K562 (cell line): Measurements from ENCODE around the gene HLA-DMB. TPM values are rescaled to one million over a fixed set of nuclear protein-coding genes. Genes with fewer than 3 reads are reported as not detected.

Experiments used
- ATAC-seq: fragments of 200-7000 bp; cut with Tn5 transposase; 3 replicates; pipeline ENCODE4 v1.9.1; 2020; ENCODE audit warnings: moderate library complexity
- BruUV-seq: library from RNA; stranded (reverse); fragments of 400-500 nt; replicated peaks from 2 replicates; lab custom pipeline; 2021; lab: Mats Ljungman, UMichigan
- CTCF ChIA-PET: fragments of 300-600 bp; formaldehyde crosslinking; extraction: SDS; loops from one replicate; lab custom pipeline; 2021; ENCODE audit warnings: low intra/inter-chr PET ratio; lab: Yijun Ruan, JAX
- POLR2A ChIA-PET: fragments of 300-600, 350-650 bp; sonication (Branson Sonifier 250); formaldehyde crosslinking; extraction: SDS; loops from one replicate; lab custom pipeline; 2021; ENCODE audit warnings: antibody characterized with exemption, inconsistent platforms; lab: Yijun Ruan, JAX
- DNase-seq, 4 experiments: peaks; one replicate each; pipeline versions ENCODE4 v3.0.0 to v3.0.0-alpha.2; 2011 to 2018; ENCODE audit warnings: low spot score in 3 of 4, mixed read lengths in 3 of 4; ENCODE audit errors: extremely low read depth in 1 of 4
- FAIRE-seq: peaks from 2 replicates; lab custom pipeline; 2011; peaks lifted over from hg19 to GRCh38; lab: Jason Lieb, UNC
- H2AFZ ChIP-seq: 2 replicates; pipeline ENCODE4 v1.6.0; 2011; ENCODE audit warnings: low read depth, low read length, control low read depth, inconsistent platforms
- H3K27ac ChIP-seq: fragments of 200-600 bp; 3 replicates; pipeline ENCODE4 v1.8.0; 2011; ENCODE audit warnings: low read depth, mild to moderate bottlenecking, control low read depth, inconsistent platforms, low read length, moderate library complexity, mixed read lengths; ENCODE audit errors: extremely low read depth
- H3K27me3 ChIP-seq, 2 experiments: fragments of 300-600 bp in 1 of 2; 2 replicates in 1 of 2; 3 replicates in 1 of 2; pipeline versions ENCODE4 v1.6.0 to v1.8.0; 2011; ENCODE audit warnings: inconsistent platforms in 2 of 2, low read length in 2 of 2, mild to moderate bottlenecking in 1 of 2, mixed read lengths in 1 of 2, moderate library complexity in 1 of 2; ENCODE audit not compliant: control insufficient read depth in 2 of 2, insufficient read depth in 2 of 2
- H3K36me3 ChIP-seq: fragments of 300-600 bp; 3 replicates; pipeline ENCODE4 v1.8.0; 2011; ENCODE audit warnings: mild to moderate bottlenecking, low read length, inconsistent platforms; ENCODE audit not compliant: control insufficient read depth, insufficient read depth
- H3K4me1 ChIP-seq, 2 experiments: fragments of 200-600 bp in 1 of 2; replicated peaks in 1 of 2; 2 replicates in 1 of 2; 3 replicates in 1 of 2; pipeline versions ENCODE4 v1.5.1 to v1.8.0; 2011; ENCODE audit warnings: inconsistent platforms in 2 of 2, low read length in 2 of 2, mild to moderate bottlenecking in 1 of 2, mixed read lengths in 1 of 2, moderate library complexity in 1 of 2; ENCODE audit not compliant: control insufficient read depth in 2 of 2, insufficient read depth in 2 of 2
- H3K4me2 ChIP-seq: 2 replicates; pipeline ENCODE4 v1.6.1; 2011; ENCODE audit warnings: low read length, control low read depth, inconsistent platforms, mixed read lengths; ENCODE audit not compliant: insufficient read depth
- H3K4me3 ChIP-seq: fragments of 200-600 bp; sonication (generic), shearing (Covaris generic); 2 replicates; pipeline ENCODE4 v1.5.1; 2016; ENCODE audit warnings: control low read depth, inconsistent platforms
- H3K79me2 ChIP-seq: fragments of 200-600 bp; 3 replicates; pipeline ENCODE4 v1.8.0; 2011; ENCODE audit warnings: low read length, inconsistent platforms; ENCODE audit not compliant: control insufficient read depth, insufficient read depth
- H3K9ac ChIP-seq, 2 experiments: 2 replicates each; pipeline versions ENCODE4 v1.6.0 to v1.6.1; 2011; ENCODE audit warnings: low read depth in 2 of 2, low read length in 2 of 2, control low read depth in 1 of 2, inconsistent platforms in 1 of 2, mild to moderate bottlenecking in 1 of 2, mixed read lengths in 1 of 2; ENCODE audit not compliant: insufficient read depth in 1 of 2
- H3K9me1 ChIP-seq: one replicate; pipeline ENCODE4 v1.6.0; 2011; ENCODE audit warnings: inconsistent platforms, mild to moderate bottlenecking, low read length, moderate library complexity; ENCODE audit not compliant: control insufficient read depth, insufficient read depth
- H3K9me3 ChIP-seq: replicated peaks from 2 replicates; pipeline ENCODE4 v1.5.1; 2011; ENCODE audit warnings: low read depth, low read length, inconsistent platforms; ENCODE audit not compliant: control insufficient read depth, insufficient read depth
- H4K20me1 ChIP-seq: replicated peaks from 2 replicates; pipeline ENCODE4 v1.6.1; 2011; ENCODE audit warnings: low read length, inconsistent platforms, mixed read lengths; ENCODE audit not compliant: control insufficient read depth, insufficient read depth
- AFF4 ChIP-seq: sonication (generic); formaldehyde crosslinking; IDR thresholded peaks from 2 replicates; pipeline ENCODE4 v1.8.0; 2023; ENCODE audit warnings: mild to moderate bottlenecking, missing genetic modification reagents
- HMG20A ChIP-seq: fragments of 450-650 bp; formaldehyde crosslinking; conservative IDR thresholded peaks from 2 replicates; pipeline ENCODE4 v1.4.0; 2020; ENCODE audit warnings: mild to moderate bottlenecking, mixed read lengths
- HMGXB4 ChIP-seq: sonication (generic); formaldehyde crosslinking; IDR thresholded peaks from 2 replicates; pipeline ENCODE4 v1.8.1; 2023; ENCODE audit warnings: mild to moderate bottlenecking, missing genetic modification reagents
- MYNN ChIP-seq, 2 experiments: sonication (generic); formaldehyde crosslinking in 1 of 2; IDR thresholded peaks; 2 replicates each; pipeline versions ENCODE4 v1.5.0 to v1.6.1; 2016 to 2020; ENCODE audit warnings: antibody characterized with exemption in 1 of 2, missing genetic modification reagents in 1 of 2
- POLR2G ChIP-seq: fragments of 200-400 bp; formaldehyde crosslinking; IDR thresholded peaks from 2 replicates; pipeline ENCODE4 v1.6.1; 2017; ENCODE audit warnings: low read depth, mild to moderate bottlenecking, antibody characterized with exemption, low read length, moderate library complexity
- RBFOX2 ChIP-seq: fragments of 200-400 bp; formaldehyde crosslinking; IDR thresholded peaks from 2 replicates; pipeline ENCODE4 v1.6.1; 2017; ENCODE audit warnings: low read depth, mild to moderate bottlenecking, low read length, moderate library complexity
- SIN3A ChIP-seq, 2 experiments: fragments of 150-350 bp in 1 of 2; IDR thresholded peaks; 2 replicates each; pipeline ENCODE4 v1.6.1; 2011 to 2016; ENCODE audit warnings: borderline replicate concordance in 2 of 2, low read depth in 2 of 2, low read length in 2 of 2, mild to moderate bottlenecking in 2 of 2, moderate library complexity in 2 of 2; ENCODE audit not compliant: control insufficient read depth in 1 of 2
- SMARCE1 ChIP-seq: fragments of 450-650 bp; IDR thresholded peaks from 2 replicates; pipeline ENCODE4 v1.7.1; 2016; ENCODE audit warnings: mild to moderate bottlenecking
- SNRNP70 ChIP-seq: fragments of 200-400 bp; formaldehyde crosslinking; optimal IDR thresholded peaks from 2 replicates; pipeline ENCODE3; 2017; ENCODE audit warnings: low read depth, low read length
- TBL1XR1 ChIP-seq, 2 experiments: IDR thresholded peaks; 2 replicates each; pipeline ENCODE4 v1.6.1; 2012; ENCODE audit warnings: improper control_type of control experiment in 2 of 2, low read length in 2 of 2, mild to moderate bottlenecking in 1 of 2
- YY1 ChIP-seq, 3 experiments: IDR thresholded peaks; 2 replicates each; pipeline ENCODE4 v1.6.1; 2011; ENCODE audit warnings: low read length in 2 of 3, mild to moderate bottlenecking in 2 of 3, moderate library complexity in 2 of 3, borderline replicate concordance in 1 of 3, control low read depth in 1 of 3, low read depth in 1 of 3; ENCODE audit not compliant: insufficient read depth in 3 of 3, insufficient replicate concordance in 2 of 3, control insufficient read depth in 1 of 3, insufficient read length in 1 of 3; ENCODE audit errors: extremely low read depth in 1 of 3
- ZNF134 ChIP-seq: fragments of 250-450 bp; sonication (Bioruptor Pico); conservative IDR thresholded peaks from 2 replicates; pipeline ENCODE4 v1.4.0; 2020
- WGBS: fragments of 100-300 bp; shearing (Covaris generic); methylation state at CpG from one replicate; pipeline ENCODE4 v1.1.6; 2016; ENCODE audit warnings: low coverage, mixed read lengths; ENCODE audit not compliant: insufficient coverage; ENCODE audit errors: missing lambda C conversion rate; 5-methylcytosine and 5-hydroxymethylcytosine counted together
- in situ Hi-C: fragments of 300-500 bp; cut with MboI; formaldehyde crosslinking; loops from 4 replicates; pipeline ENCODE4 v1.15.0; 2018; ENCODE audit warnings: inconsistent platforms, mixed read lengths
- intact Hi-C: fragments of 100-400 bp; cut with micrococcal nuclease; formaldehyde crosslinking; loops from 2 replicates; pipeline ENCODE4 v1.14.2; 2022
- polyA plus RNA-seq, 8 experiments: library from polyadenylated mRNA; depleted of rRNA in 4 of 8; stranded (reverse) in 5 of 8; unstranded in 3 of 8; fragments of >200 nt; fragmentation: Nextera tagmentation in 2 of 8; fragmentation: Illumina TruSeq in 1 of 8; extraction: Ambion mirVana in 2 of 8; extraction: Trizol in 1 of 8; gene quantifications; 2 replicates each; pipeline versions ENCODE4 v1.2.1 to v1.2.3, GENCODE V29; 2011 to 2014; ENCODE audit warnings: inconsistent platforms in 1 of 8, missing spikeins in 1 of 8
- total RNA-seq, 7 experiments: library from RNA; depleted of rRNA in 6 of 7; stranded (reverse); fragments of >200 nt in 6 of 7; fragmentation: Illumina TruSeq in 2 of 7; extraction: Trizol in 2 of 7; gene quantifications; 2 replicates each; pipeline versions ENCODE4 v1.2.1 to v1.2.3, GENCODE V29; 2011 to 2021; ENCODE audit warnings: low replicate concordance in 1 of 7

HLA-DMB gene
- total and polyA plus RNA-seq, 9 of the 15 experiments (the other 6 are each of a cell fraction or from before 2014, with no cell fraction given), result 0.38 TPM; not detected in 8

- no peak overlapping the region for H3K4me2 ChIP-seq
- peak overlapping the region; percentile 11; the same call in 1 of the 3 replicates for H3K27ac ChIP-seq
- peak; percentile 2 for ATAC-seq
- POLR2A ChIA-PET, result interaction anchor here (0.6 to 12.5 kb wide), 17 partner anchors 10 to 868 kb away, joined by 3 to 384 read pairs (median 4); partner anchors contain the start of genes BRD2, HLA-DMA, HLA-DMB and TAP2
- FAIRE-seq, result no peak
- peaks cover 10% of the 10 kb centered on the region for H3K79me2 ChIP-seq
- H2AFZ ChIP-seq, result no peak overlapping the region
- in situ Hi-C loops, result loop anchor here (10.0 kb wide), 1 partner anchor 48 kb away; no protein-coding TSS in a partner anchor
- no peaks in the 10 kb centered on the region for H3K9me3 ChIP-seq
- H3K9ac ChIP-seq, result no peak overlapping the region
- H4K20me1 ChIP-seq, result peaks cover 40% of the 10 kb centered on the region
- CTCF ChIA-PET, result interaction anchor here (0.6 to 4.7 kb wide), 5 partner anchors 45 to 97 kb away, joined by 3 to 84 read pairs (median 11); no protein-coding TSS in a partner anchor
- intact Hi-C loops, result no loop called here
- TF ChIP-seq HMGXB4 (CRISPR knock-in tag) (peak; percentile 59; the same call in 1 of the 2 replicates), AFF4 (CRISPR knock-in tag) (0 out of 2 replicates have a peak, but pooled peaks have one; percentile 42), SNRNP70 (no peak), SIN3A (IDR thresholded peaks at IDR 0.05; ENCODE audit: borderline replicate concordance in 2 of 2, control insufficient read depth in 1 of 2, low read depth in 2 of 2, low read length in 2 of 2) (0 out of 4 replicates have a peak, but pooled peaks of 1 of the 2 experiments have one; percentile 54), POLR2G (0 out of 2 replicates have a peak, but pooled peaks have one; percentile 43), RBFOX2 (peak; percentile 46; the same call in 1 of the 2 replicates), YY1 (IDR thresholded peaks at IDR 0.05; ENCODE audit: borderline replicate concordance in 1 of 3, control insufficient read depth in 1 of 3, extremely low read depth in 1 of 3, insufficient read depth in 3 of 3, insufficient read length in 1 of 3, insufficient replicate concordance in 2 of 3, low read depth in 1 of 3, low read length in 2 of 3) (no peak), HMG20A (CRISPR knock-in tag) (no peak), SMARCE1 (no peak), MYNN (IDR thresholded peaks at IDR 0.05) (peak; percentile 94), MYNN (CRISPR knock-in tag; IDR thresholded peaks at IDR 0.05) (peak; percentile 68; the same call in 1 of the 2 replicates), ZNF134 (CRISPR knock-in tag) (0 out of 2 replicates have a peak, but pooled peaks have one; percentile 21), TBL1XR1 (IDR thresholded peaks at IDR 0.05; ENCODE audit: low read length in 2 of 2) (no peak)
- peak in 1 of 4 experiments; percentile 25 for DNase-seq
- H3K27me3 ChIP-seq, result peaks cover 6 to 12% of the 10 kb centered on the region in 2 experiments; a peak in 3 of 5 replicates
- BruUV-seq, result no TSS peak
- 20% methylated on average over 6 of the region's 6 CpGs for WGBS
- H3K4me3 ChIP-seq, result no peak overlapping the region
- no peaks in the 10 kb centered on the region for H3K9me1 ChIP-seq
- peaks cover 0 to 6% of the 10 kb centered on the region in 2 experiments; a peak in 2 of 5 replicates for H3K4me1 ChIP-seq
- H3K36me3 ChIP-seq, result peaks cover 43% of the 10 kb centered on the region
These were observed 42.1 kb upstream of the HLA-DMB start for GRCh38 chr6:32982702-32983492.
